ENCODE measurements around the gene HOXA1.

DNA sequence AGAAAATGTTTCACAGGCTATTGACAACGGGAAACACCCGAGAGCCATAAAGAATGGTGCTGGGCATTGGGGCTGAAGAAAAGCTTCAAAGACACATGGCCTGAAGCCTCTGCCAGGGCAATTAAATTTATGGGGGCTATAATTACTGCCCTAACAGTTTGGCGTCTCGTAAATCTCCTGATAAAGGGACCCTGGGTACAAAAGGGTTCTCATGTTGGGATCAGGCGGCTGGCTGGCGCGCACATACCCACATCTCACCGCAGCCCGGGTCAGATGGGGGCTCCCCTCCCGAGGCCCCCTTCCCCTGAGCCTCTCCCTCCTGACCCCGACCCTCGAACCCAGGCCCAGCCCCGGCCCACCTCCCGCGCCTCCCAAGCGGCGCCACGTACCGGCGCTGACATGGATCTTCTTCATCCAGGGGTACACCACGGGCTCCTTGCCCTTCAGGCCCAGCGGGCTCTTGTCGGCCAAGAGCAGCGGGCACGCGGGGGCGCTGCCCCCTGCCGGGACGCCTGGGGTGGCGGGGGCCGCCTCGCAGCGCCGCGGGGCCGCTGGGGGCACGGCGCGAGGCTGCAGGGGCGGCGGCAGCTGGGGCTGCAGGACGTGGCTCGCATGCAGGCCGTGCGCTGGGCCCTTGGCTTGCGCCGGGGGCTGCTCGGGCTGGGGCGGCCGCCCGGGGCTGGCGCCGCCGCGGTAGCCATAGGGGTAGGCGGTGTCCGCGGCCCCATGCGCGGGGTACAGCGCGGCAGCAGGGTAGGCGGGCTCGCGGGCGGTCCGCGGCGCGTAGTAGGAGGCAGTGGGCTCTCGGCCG lies 34.1 kb upstream of the HOXA1 start:
- no peak for TF ChIP-seq POLR2A (IDR thresholded peaks at IDR 0.05; ENCODE audit: extremely low read depth, insufficient read length)
- TF ChIP-seq, protein P1, sequence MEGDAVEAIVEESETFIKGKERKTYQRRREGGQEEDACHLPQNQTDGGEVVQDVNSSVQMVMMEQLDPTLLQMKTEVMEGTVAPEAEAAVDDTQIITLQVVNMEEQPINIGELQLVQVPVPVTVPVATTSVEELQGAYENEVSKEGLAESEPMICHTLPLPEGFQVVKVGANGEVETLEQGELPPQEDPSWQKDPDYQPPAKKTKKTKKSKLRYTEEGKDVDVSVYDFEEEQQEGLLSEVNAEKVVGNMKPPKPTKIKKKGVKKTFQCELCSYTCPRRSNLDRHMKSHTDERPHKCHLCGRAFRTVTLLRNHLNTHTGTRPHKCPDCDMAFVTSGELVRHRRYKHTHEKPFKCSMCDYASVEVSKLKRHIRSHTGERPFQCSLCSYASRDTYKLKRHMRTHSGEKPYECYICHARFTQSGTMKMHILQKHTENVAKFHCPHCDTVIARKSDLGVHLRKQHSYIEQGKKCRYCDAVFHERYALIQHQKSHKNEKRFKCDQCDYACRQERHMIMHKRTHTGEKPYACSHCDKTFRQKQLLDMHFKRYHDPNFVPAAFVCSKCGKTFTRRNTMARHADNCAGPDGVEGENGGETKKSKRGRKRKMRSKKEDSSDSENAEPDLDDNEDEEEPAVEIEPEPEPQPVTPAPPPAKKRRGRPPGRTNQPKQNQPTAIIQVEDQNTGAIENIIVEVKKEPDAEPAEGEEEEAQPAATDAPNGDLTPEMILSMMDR (IDR thresholded peaks at IDR 0.05; ENCODE audit: low read depth, low read length): peak; percentile 8
